Upper lobe of left lung (tissue), 6 donors: ENCODE measurements around the gene BCL2. TPM values are rescaled to one million over a fixed set of nuclear protein-coding genes. Genes with fewer than 3 reads are reported as not detected.
A peak's percentile ranks its signal among the peaks of the same experiment; 100 is the strongest.

Experiments used
- ATAC-seq, 2 donors: fragments of 200-7000 bp; cut with Tn5 transposase; one replicate each; pipeline ENCODE4 v1.9.1; 2022; ENCODE audit warnings: mild to moderate bottlenecking in 2 of 2, moderate library complexity in 2 of 2; ENCODE audit not compliant: low FRiP score in 2 of 2
- DNase-seq, 2 donors: peaks; one replicate each; pipeline ENCODE4 v3.0.0-alpha.2; 2019 to 2020
- H3K27ac ChIP-seq, 4 donors: fragments of 200-600 bp; sonication (generic); one replicate each; pipeline ENCODE4 v1.5.1; 2016 to 2019
- H3K27me3 ChIP-seq, 4 donors: fragments of 200-600 bp; sonication (generic); one replicate each; pipeline ENCODE4 v1.5.1; 2017 to 2019
- H3K36me3 ChIP-seq, 4 donors: fragments of 200-600 bp; sonication (generic); one replicate each; pipeline ENCODE4 v1.5.1; 2016 to 2019
- H3K4me1 ChIP-seq, 4 donors: fragments of 200-600 bp; sonication (generic); one replicate each; pipeline ENCODE4 v1.5.1; 2018 to 2019
- H3K4me3 ChIP-seq, 4 donors: fragments of 200-600 bp; sonication (generic); one replicate each; pipeline ENCODE4 v1.5.1; 2017 to 2019; ENCODE audit warnings: mild to moderate bottlenecking in 2 of 4, moderate library complexity in 1 of 4
- H3K9me3 ChIP-seq, 4 donors: fragments of 200-600 bp; sonication (generic); one replicate each; pipeline ENCODE4 v1.5.1; 2018 to 2019
- EP300 ChIP-seq, 4 donors: sonication (generic); formaldehyde crosslinking; IDR thresholded peaks; one replicate each; pipeline ENCODE4 v1.5.1; 2017; ENCODE audit warnings: antibody characterized with exemption in 4 of 4, control low read depth in 2 of 4
- POLR2A ChIP-seq, 4 donors: fragments of 450-650 bp; IDR thresholded peaks; one replicate each; pipeline ENCODE4 v1.5.1; 2016 to 2017; ENCODE audit warnings: antibody characterized with exemption in 4 of 4, mild to moderate bottlenecking in 2 of 4
- POLR2AphosphoS5 ChIP-seq, 2 donors: sonication (generic); formaldehyde crosslinking; IDR thresholded peaks; one replicate each; pipeline ENCODE4 v1.5.1; 2017; ENCODE audit warnings: antibody characterized with exemption in 2 of 2
- WGBS, 2 donors: methylation state at CpG; one replicate each; pipeline ENCODE4 v1.1.5; 2017 to 2018; 5-methylcytosine and 5-hydroxymethylcytosine counted together
- total RNA-seq, 6 donors: library from RNA; depleted of rRNA in 4 of 6; stranded (reverse); fragments of >200 nt in 4 of 6; gene quantifications; one replicate each; pipeline versions ENCODE4 v1.1.0 to v1.2.1, GENCODE V29; 2016 to 2021
- TF ChIP-seq, protein P1 (sequence below), 6 experiments: fragments of 450-650 bp in 4 of 6; fragments of 200-600 bp in 2 of 6; sonication (generic) in 2 of 6; IDR thresholded peaks; one replicate each; pipeline ENCODE4 v1.5.1; 2016 to 2019; ENCODE audit warnings: antibody characterized with exemption in 6 of 6
- donor health status: DM: no; HTN: no; CAD: no; lungs with moderate emphysema.
- donor health status: DM: no; HTN: yes; CAD: no; lungs with severe emphysema.

BCL2 gene
- total RNA-seq, 6 donors from 2014 or later: 5.9 to 19.9 (median 11.4) TPM

DNA sequence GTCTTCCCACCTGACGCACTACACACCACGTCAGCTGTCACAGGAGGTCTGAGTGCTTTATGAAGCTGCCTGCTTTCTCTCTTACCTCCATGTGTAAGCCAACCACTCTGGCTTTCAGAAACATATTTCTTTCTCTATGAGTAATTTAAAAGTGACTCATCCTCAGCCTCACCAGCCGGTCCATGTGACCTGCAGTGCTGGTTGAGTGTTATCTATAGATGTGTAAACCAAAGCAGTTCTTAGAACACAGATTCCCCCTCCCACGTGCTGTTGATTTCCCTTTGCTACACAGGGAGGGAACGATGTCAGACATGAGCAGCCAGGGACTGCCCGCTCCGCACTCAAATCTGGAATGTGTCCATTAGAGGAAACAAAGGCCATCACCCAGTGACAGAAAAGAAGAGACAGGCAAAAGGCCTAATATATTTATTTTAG lies 157.8 kb downstream of the BCL2 start:
- no peak overlapping the region for H3K4me3 ChIP-seq
- WGBS, 2 donors: 41 to 43% methylated on average over 7 of the region's 7 CpGs
- H3K4me1 ChIP-seq: peaks cover 6 to 19% (median 13%) of the 10 kb centered on the region in 4 donors
- peak overlapping the region; percentile 22 to 83 (median 70) for H3K27ac ChIP-seq
- DNase-seq (peak in 1 of 2 donors; percentile 83), ATAC-seq (peak; percentile 76 to 90)
- no peaks in the 10 kb centered on the region for H3K36me3 ChIP-seq
- H3K9me3 ChIP-seq: no peaks in the 10 kb centered on the region
- TF ChIP-seq POLR2A (IDR thresholded peaks at IDR 0.05): peak in 2 of 4 donors; percentile 19 to 60
- no peak for TF ChIP-seq EP300 (IDR thresholded peaks at IDR 0.05)
- peak; percentile 50 to 67 for TF ChIP-seq POLR2AphosphoS5 (IDR thresholded peaks at IDR 0.05)
- TF ChIP-seq, protein P1, sequence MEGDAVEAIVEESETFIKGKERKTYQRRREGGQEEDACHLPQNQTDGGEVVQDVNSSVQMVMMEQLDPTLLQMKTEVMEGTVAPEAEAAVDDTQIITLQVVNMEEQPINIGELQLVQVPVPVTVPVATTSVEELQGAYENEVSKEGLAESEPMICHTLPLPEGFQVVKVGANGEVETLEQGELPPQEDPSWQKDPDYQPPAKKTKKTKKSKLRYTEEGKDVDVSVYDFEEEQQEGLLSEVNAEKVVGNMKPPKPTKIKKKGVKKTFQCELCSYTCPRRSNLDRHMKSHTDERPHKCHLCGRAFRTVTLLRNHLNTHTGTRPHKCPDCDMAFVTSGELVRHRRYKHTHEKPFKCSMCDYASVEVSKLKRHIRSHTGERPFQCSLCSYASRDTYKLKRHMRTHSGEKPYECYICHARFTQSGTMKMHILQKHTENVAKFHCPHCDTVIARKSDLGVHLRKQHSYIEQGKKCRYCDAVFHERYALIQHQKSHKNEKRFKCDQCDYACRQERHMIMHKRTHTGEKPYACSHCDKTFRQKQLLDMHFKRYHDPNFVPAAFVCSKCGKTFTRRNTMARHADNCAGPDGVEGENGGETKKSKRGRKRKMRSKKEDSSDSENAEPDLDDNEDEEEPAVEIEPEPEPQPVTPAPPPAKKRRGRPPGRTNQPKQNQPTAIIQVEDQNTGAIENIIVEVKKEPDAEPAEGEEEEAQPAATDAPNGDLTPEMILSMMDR (IDR thresholded peaks at IDR 0.05): no peak
- no peaks in the 10 kb centered on the region for H3K27me3 ChIP-seq

DNA sequence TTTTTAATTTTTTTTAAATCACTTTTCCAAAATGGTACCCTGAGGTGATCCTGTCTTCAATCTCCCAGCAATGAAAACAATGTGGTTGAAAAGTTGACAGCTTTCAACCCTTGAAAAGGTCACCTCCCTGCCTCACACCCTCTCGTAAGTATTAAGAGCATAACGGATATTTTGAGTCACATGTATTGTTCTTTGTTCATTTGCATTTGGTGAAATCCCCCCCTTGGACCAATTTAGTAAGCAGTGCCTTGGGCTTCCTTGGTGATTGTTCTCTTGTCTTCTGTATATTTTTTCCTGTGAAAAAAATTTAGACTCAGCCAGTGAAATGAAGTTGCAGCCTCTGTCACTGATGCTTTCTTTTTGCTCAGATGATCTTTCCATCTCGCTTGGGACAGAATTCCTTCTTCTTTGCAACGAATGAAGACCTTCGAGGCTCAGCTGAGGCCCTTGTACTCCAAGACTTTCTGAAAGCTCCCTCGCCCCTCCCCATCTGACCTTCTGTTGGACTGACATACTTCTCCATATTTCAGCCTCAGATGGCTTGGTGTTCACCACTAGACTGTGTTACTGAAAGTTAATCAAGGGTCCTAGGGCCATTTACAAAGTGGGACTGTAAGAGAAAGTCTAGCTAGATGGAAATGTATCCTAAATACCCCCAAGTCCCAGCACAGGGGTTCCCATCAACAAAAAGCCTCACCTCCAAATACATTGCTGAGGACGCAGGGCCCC lies 158.4 kb downstream of the BCL2 start:
- Histone ChIP-seq H3K27ac (peak overlapping the region; percentile 22 to 83 (median 70)), H3K36me3 (no peaks in the 10 kb centered on the region), H3K4me3 (no peak overlapping the region), H3K9me3 (no peaks in the 10 kb centered on the region), H3K4me1 (peaks cover 6 to 19% (median 13%) of the 10 kb centered on the region in 4 donors), H3K27me3 (no peaks in the 10 kb centered on the region)
- WGBS, 2 donors: 85 to 87% methylated on average over 7 of the region's 7 CpGs
- ATAC-seq (no peak), DNase-seq (no peak)
- TF ChIP-seq EP300 (IDR thresholded peaks at IDR 0.05) (no peak), POLR2AphosphoS5 (IDR thresholded peaks at IDR 0.05) (no peak), POLR2A (IDR thresholded peaks at IDR 0.05) (no peak)
- TF ChIP-seq, protein P1 (IDR thresholded peaks at IDR 0.05): no peak

DNA sequence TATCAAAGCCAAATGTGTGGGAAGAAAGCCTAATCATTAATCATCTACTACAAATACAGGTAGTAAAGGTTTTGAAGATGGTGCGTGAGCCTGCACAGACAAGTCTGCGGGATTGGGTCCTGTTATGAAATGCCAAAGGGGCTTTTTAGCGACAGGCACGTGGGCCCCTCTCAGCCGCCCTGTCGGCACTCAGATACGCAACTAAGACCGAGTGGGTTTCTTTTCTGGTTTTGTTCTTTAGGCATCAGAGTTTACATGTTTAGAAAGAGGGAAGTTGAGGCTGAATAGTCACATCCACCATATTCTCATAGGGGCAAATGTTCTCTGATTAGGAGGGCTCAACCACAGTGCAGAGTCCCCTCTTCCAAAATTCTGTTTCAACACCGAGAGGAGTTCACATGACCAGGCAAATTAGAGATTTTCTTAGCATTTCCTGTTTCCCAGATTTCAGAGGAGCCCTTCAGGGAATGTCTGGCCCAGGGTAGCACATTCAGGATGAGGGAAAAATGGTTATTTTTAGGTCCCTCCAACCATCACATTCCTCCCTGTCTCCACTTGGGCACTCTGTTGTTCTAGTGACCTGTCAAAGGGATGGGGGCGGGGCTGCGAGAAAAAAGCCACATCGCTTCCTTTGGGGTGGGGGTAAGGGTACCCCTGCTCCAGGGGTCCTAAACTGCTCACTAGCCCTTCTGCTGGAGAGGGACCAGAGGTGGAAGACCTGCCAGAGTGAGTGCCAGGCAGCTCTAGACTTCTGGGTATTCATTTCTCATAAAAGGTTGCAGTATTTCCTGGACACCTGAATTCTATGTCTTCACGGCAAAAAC lies 159.2 kb downstream of the BCL2 start:
- peaks cover 12 to 23% (median 17%) of the 10 kb centered on the region in 4 donors for H3K4me1 ChIP-seq
- ATAC-seq (no peak), DNase-seq (no peak)
- H3K27ac ChIP-seq: peak overlapping the region; percentile 10 to 83 (median 70)
- no peaks in the 10 kb centered on the region for H3K36me3 ChIP-seq
- no peak overlapping the region for H3K4me3 ChIP-seq
- H3K27me3 ChIP-seq: no peaks in the 10 kb centered on the region
- 76 to 85% methylated on average over 13 of the region's 13 CpGs for WGBS, 2 donors
- TF ChIP-seq POLR2A (IDR thresholded peaks at IDR 0.05) (no peak), EP300 (IDR thresholded peaks at IDR 0.05) (no peak), POLR2AphosphoS5 (IDR thresholded peaks at IDR 0.05) (no peak)
- TF ChIP-seq, protein P1 (IDR thresholded peaks at IDR 0.05): no peak
- no peaks in the 10 kb centered on the region for H3K9me3 ChIP-seq

DNA sequence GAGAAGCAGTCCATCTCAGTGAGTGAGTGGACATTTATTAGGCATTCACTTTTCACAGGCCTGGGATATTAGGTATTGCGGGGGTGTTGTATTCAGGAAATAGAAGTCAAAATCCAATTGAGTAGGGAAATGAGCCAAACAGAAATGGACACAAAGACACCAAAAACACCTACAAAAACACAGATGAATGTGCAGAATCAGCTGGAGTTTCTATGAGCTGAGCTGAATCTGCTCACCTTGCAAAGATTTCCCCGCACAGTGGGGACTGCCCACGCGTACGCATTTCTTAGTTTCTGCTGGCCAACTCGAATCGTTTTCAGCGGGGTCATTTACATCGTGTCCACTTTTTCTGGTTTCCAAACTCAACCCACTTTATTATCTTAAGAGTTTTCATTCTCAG lies 160.0 kb downstream of the BCL2 start:
- H3K27ac ChIP-seq: no peak overlapping the region
- ATAC-seq: no peak
- WGBS, 2 donors: 74 to 93% methylated on average over 9 of the region's 9 CpGs

More for the DNA sequence above, 160.0 kb downstream of the BCL2 start:
- TF ChIP-seq, protein P1 (IDR thresholded peaks at IDR 0.05): no peak
- TF ChIP-seq EP300 (IDR thresholded peaks at IDR 0.05) (no peak), POLR2A (IDR thresholded peaks at IDR 0.05) (no peak), POLR2AphosphoS5 (IDR thresholded peaks at IDR 0.05) (no peak)
- Histone ChIP-seq H3K4me3 (no peak overlapping the region), H3K27me3 (no peaks in the 10 kb centered on the region), H3K9me3 (no peaks in the 10 kb centered on the region), H3K4me1 (peaks cover 18 to 27% (median 20%) of the 10 kb centered on the region in 4 donors), H3K36me3 (no peaks in the 10 kb centered on the region)
- no peak for DNase-seq
